Measurements from ENCODE around the gene SLC35F6.
"Not testable (repeated sequence)": the region's sequence is repeated elsewhere in the genome, so short reads cannot be mapped to it uniquely, and the experiment has no call there.

Gene SLC35F6

GRCh38 chr2:26785431-26786206, 21.5 kb downstream of the SLC35F6 start, which contains the start of gene CENPA:
Gene CENPA (plus strand): TSS chr2:26786056. CDS start chr2:26786197, 141 bp downstream.
- DNase-seq = peak; percentile 98

DNA sequence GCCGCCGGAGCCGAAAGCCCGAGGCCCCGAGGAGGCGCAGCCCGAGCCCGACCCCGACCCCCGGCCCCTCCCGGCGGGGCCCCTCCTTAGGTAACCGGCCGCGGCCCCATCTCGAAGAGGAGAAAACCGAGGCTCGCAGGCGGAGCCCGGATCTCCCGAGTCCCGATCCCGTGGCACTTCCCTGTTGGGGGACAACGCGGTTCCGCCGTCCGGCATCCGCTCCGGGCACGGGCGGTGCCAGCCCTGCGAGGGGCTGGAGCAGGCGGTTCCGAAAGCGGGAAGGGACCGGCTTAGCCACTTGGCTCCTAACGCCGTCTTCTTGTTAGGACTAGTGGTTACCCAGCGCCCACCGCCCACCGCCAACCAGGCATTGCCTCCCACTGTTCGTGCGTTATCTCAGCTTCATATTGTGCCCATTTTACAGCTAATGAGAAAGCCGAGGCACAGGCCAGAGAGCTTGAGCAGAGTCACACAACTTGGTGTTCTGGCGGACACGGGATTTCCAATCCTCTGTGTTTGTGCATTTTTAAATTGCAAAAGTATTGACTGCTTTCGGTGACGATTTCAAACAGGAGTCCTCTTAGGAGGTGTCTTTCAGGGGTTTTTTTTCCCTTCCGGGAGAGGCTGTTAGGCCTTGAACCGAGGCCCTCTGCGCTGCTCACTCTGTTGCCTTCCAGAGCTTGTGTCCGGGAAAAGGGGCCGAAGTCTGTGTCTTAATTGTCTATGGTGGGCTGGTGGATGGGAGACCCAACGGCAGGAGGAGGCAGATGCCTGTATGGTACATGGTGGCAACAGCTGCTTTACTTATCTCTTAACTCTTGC, 22.3 kb downstream of the SLC35F6 start:
- no peak for DNase-seq

- DNase-seq = no peak
These were observed 28.6 kb downstream of the SLC35F6 start for GRCh38 chr2:26792720-26793119.

- no peak for DNase-seq
These were observed 29.4 kb downstream of the SLC35F6 start for GRCh38 chr2:26793518-26793917.

- DNase-seq = not testable (repeated sequence)
These were observed 31.1 kb downstream of the SLC35F6 start for GRCh38 chr2:26795135-26795534.

GRCh38 chr2:26801328-26801727, 37.2 kb downstream of the SLC35F6 start:
- no peak for DNase-seq

DNA sequence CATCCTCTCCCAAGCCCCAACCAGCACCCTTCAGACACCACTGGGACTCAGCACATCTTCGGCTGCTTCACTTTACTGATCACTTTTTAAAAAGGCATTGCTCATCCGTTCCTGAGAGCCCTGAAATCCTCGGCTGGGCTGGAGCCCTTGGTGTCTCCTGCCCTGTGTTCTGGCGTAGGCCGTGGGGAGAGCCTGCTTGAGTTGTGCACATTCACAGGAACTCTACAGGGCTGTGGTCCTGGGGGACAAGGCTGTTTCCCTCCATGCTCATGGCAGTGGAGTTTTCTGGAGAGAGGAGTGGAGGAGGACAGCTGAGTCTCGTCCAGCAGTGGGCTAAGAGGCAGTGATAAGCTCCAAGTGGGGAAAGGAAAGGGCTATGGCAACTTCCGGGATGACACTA, 37.7 kb downstream of the SLC35F6 start:
- DNase-seq = no peak

DNA sequence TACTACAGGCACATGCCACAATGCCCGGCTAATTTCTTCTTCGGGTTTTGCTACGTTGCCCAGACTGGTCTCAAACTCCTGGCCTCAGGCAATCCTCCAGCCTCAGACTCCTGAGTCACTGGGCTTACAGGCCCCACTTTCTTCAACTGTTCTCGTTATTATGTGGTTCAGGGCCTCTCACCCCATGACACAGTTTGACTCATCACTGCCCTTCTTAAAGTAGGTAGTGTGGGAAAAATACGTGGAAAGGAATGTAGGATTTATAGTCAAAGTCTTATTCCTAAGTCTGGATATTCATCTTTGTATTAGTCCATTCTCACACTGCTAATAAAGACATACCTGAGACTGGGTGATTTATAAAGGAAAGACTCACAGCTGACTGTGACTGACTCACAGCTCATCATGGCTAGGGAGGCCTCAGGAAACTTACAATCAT, 41.2 kb downstream of the SLC35F6 start:
- no peak for DNase-seq

DNA sequence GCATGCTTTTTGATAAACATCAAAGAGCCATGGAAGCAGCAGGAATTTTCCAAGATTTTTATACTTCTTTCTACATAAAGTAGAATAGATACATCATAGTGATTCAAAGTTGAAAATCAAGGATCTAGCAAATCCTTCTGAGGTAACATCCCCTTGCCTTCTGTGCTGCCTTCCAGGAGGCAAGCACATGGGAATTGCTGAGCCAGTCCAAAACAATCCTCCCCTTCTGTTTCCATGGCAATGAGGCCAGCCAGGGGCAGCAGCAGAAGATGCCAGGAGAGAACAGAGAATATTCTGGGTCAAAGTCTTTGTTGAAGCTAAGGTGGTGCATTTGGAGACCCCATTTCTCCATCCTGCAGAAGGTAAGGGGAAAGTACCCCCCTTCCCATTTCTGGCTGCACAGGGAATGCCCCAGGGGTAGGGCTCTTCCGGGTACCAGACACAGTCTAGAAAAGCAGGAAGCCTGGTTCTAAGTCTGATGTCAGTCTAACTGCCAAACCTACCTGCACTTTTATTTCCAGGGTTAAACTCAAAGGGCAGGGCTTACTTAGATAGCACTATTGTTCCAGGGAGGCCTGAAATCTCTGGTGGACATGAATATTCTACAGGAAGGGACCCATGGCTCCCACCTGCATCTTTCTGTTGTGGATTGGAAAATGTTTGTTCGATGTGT, 43.8 kb downstream of the SLC35F6 start:
- no peak for DNase-seq

GRCh38 chr2:26809211-26809610, 45.1 kb downstream of the SLC35F6 start:
- no peak for DNase-seq

- DNase-seq = no peak
These were observed 45.9 kb downstream of the SLC35F6 start for GRCh38 chr2:26809876-26810577.

GRCh38 chr2:26811261-26811660, 47.2 kb downstream of the SLC35F6 start:
- DNase-seq = no peak

GRCh38 chr2:26811791-26812694, 48.0 kb downstream of the SLC35F6 start:
- DNase-seq = no peak

DNA sequence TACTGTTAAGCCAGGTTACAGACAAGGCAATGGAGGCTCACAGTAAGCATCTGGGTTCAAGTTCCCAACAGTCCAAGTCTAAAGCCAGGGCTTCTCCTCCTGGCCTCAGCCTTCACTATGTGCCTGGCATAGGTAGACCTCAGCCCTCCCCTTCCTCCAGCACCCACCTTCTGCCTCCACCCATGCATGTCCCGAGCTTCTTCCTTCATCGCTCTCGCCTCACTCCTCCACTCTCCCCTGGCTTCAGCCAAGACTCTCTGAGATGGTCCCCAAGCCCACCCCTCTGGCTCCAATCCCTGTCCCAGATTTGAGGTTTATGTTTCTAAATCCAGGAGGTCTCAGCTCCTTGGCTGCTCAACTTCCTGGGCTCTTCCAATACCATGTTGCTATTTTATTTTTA, 48.6 kb downstream of the SLC35F6 start:
- no peak for DNase-seq

- not testable (repeated sequence) for DNase-seq
These were observed 50.1 kb downstream of the SLC35F6 start for GRCh38 chr2:26814072-26814765.

- no peak for DNase-seq
These were observed 52.8 kb downstream of the SLC35F6 start for GRCh38 chr2:26816893-26817292.

GRCh38 chr2:26818255-26818654, 54.2 kb downstream of the SLC35F6 start:
- no peak for DNase-seq

GRCh38 chr2:26818972-26819371, 54.9 kb downstream of the SLC35F6 start:
- DNase-seq = no peak

GRCh38 chr2:26820932-26821331, 56.8 kb downstream of the SLC35F6 start:
- no peak for DNase-seq

GRCh38 chr2:26822877-26823276, 58.8 kb downstream of the SLC35F6 start:
- no peak for DNase-seq
